ENCODE results near the gene OPCML. TPM values are rescaled to one million over a fixed set of nuclear protein-coding genes. Genes with fewer than 3 reads are reported as not detected.

OPCML gene
- 0.33 TPM in 1 of 2 replicates, not detected in the other for total RNA-seq

DNA sequence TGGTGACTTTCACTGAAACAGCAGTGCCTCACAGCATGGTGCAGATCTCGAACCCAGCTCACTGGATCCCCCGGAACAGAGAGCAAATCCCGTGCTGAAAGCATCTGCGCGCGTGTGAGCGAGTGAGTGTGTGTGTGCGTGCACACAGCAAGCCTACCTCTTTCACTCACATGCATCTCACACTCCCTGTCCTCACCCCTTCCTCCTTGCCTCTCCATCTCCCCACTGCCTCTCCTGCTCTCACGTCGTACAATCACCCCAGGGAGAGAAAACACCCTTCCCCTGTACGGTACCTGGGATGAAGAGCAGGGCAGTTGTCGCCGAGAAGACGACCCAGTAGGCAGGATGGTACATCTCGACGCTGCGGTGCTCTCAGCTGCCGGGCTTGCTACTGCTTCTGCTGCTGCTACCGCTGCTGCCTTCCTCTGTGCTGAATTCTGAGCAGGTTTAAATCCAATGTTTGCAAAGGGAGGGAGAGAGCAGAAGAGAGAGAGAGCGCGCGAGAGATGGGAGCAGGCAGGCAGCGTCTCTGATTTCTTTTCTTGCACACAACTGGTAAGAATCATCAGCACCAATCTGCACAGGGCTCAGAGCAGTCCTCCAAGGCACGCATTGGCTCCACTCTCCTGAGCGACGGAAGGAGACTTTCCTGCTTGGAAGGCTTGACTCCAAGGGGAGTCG, at the start of gene OPCML:
Gene OPCML, minus strand, starts transcription at position 531 of the 681 bp plus-strand sequence.

Small RNA genes within 50 kb of the gene (small RNA-seq; reads per million reads assigned to genes)
- not detected for gene RF00026

Measured in placental epithelial cell (primary cell).